ENCODE data around the gene SALL3.

The SALL3 gene

GRCh38 chr18:78965917-78966792 is 13.5 kb upstream of the SALL3 start:
- DNase-seq (ENCODE audit: low read depth): no peak

- DNase-seq (ENCODE audit: low read depth): no peak
Measured at GRCh38 chr18:78966793-78967106, 12.9 kb upstream of the SALL3 start.

- DNase-seq (ENCODE audit: low read depth): no peak
Measured at GRCh38 chr18:78967692-78968091, 11.9 kb upstream of the SALL3 start.

GRCh38 chr18:78969574-78970315 is 9.9 kb upstream of the SALL3 start:
- no peak for DNase-seq (ENCODE audit: low read depth)

GRCh38 chr18:78970774-78971333 is 8.8 kb upstream of the SALL3 start:
- no peak for DNase-seq (ENCODE audit: low read depth)

GRCh38 chr18:78971511-78972245 is 7.9 kb upstream of the SALL3 start:
- DNase-seq (ENCODE audit: low read depth): no peak

- DNase-seq (ENCODE audit: low read depth): no peak
Measured at GRCh38 chr18:78972385-78972918, 7.2 kb upstream of the SALL3 start.

- no peak for DNase-seq (ENCODE audit: low read depth)
Measured at GRCh38 chr18:78972930-78973331, 6.7 kb upstream of the SALL3 start.

- no peak for DNase-seq (ENCODE audit: low read depth)
Measured at GRCh38 chr18:78973357-78974083, 6.1 kb upstream of the SALL3 start.

- DNase-seq (ENCODE audit: low read depth): no peak
Measured at GRCh38 chr18:78974115-78974761, 5.4 kb upstream of the SALL3 start.

- no peak for DNase-seq (ENCODE audit: low read depth)
Measured at GRCh38 chr18:78975292-78975691, 4.3 kb upstream of the SALL3 start.

GRCh38 chr18:78975699-78976335 is 3.8 kb upstream of the SALL3 start:
- no peak for DNase-seq (ENCODE audit: low read depth)

GRCh38 chr18:78976765-78977636 is 2.6 kb upstream of the SALL3 start:
- DNase-seq (ENCODE audit: low read depth): no peak

GRCh38 chr18:78977637-78978348 is 1.8 kb upstream of the SALL3 start:
- DNase-seq (ENCODE audit: low read depth): no peak

GRCh38 chr18:78978349-78979055 is 1.1 kb upstream of the SALL3 start:
- DNase-seq (ENCODE audit: low read depth): no peak

- DNase-seq (ENCODE audit: low read depth): no peak
Measured at GRCh38 chr18:78979056-78979729, 425 bp upstream of the SALL3 start.

GRCh38 chr18:78980279-78980771 is 707 bp downstream of the SALL3 start:
- DNase-seq (ENCODE audit: low read depth): no peak
